H1 (cell line): ENCODE data around the gene PLAC9. TPM values are rescaled to one million over a fixed set of nuclear protein-coding genes. Genes with fewer than 3 reads are reported as not detected.
A peak's percentile ranks its signal among the peaks of the same experiment; 100 is the strongest.

Source experiments
- CTCF ChIA-PET: fragments of 300-600 bp; sonication (Branson Sonifier 250); formaldehyde crosslinking; loops from one replicate; lab custom pipeline; 2021; ENCODE audit not compliant: partially characterized antibody; lab: Charles Lee
- POLR2A ChIA-PET: fragments of 300-600 bp; sonication (Branson Sonifier 250); formaldehyde crosslinking; loops from one replicate; lab custom pipeline; 2021; ENCODE audit warnings: inconsistent platforms; ENCODE audit not compliant: partially characterized antibody; lab: Charles Lee
- DNase-seq, 2 experiments: peaks; one replicate each; pipeline versions ENCODE4 v3.0.0 to v3.0.0-alpha.2; 2010 to 2022; ENCODE audit warnings: low spot score in 2 of 2, low read depth in 1 of 2, mixed read lengths in 1 of 2
- FAIRE-seq: peaks from 2 replicates; lab custom pipeline; 2011; peaks lifted over from hg19 to GRCh38; lab: Jason Lieb, UNC
- H2AFZ ChIP-seq: 2 replicates; pipeline ENCODE4 v1.8.1; 2012; ENCODE audit warnings: low read length, inconsistent platforms
- H2AK5ac ChIP-seq: 2 replicates; pipeline ENCODE4 v1.6.1; 2013; ENCODE audit warnings: low read depth, low read length
- H2BK120ac ChIP-seq: replicated peaks from 2 replicates; pipeline ENCODE3; 2013; ENCODE audit warnings: low read depth, low read length, inconsistent platforms
- H2BK12ac ChIP-seq: 2 replicates; pipeline ENCODE4 v1.6.1; 2013; ENCODE audit warnings: low read depth, low read length
- H2BK15ac ChIP-seq: 2 replicates; pipeline ENCODE4 v1.6.1; 2013; ENCODE audit warnings: low read length
- H2BK20ac ChIP-seq: 2 replicates; pipeline ENCODE4 v1.6.1; 2013; ENCODE audit warnings: low read length
- H2BK5ac ChIP-seq: 2 replicates; pipeline ENCODE4 v1.6.1; 2013; ENCODE audit warnings: low read depth, low read length
- H3K14ac ChIP-seq: 2 replicates; pipeline ENCODE4 v1.6.1; 2013; ENCODE audit warnings: inconsistent platforms; ENCODE audit not compliant: insufficient read length
- H3K18ac ChIP-seq: 2 replicates; pipeline ENCODE4 v1.6.1; 2013; ENCODE audit warnings: low read length; ENCODE audit errors: extremely low read depth
- H3K23ac ChIP-seq: 2 replicates; pipeline ENCODE4 v1.6.1; 2013; ENCODE audit warnings: inconsistent platforms; ENCODE audit not compliant: insufficient read length
- H3K23me2 ChIP-seq: 2 replicates; pipeline ENCODE4 v1.6.1; 2013; ENCODE audit warnings: low read depth, low read length
- H3K27ac ChIP-seq: 2 replicates; pipeline ENCODE4 v1.6.1; 2011; ENCODE audit warnings: low read depth, low read length, inconsistent platforms
- H3K27me3 ChIP-seq, 4 experiments: replicated peaks in 1 of 4; 1 replicate in 1 of 4; 2 replicates in 3 of 4; pipeline versions ENCODE4 v1.6.1 to v1.8.1; 2011 to 2013; ENCODE audit warnings: low read length in 3 of 4, mild to moderate bottlenecking in 3 of 4, inconsistent platforms in 2 of 4, mixed read lengths in 2 of 4, moderate library complexity in 1 of 4; ENCODE audit not compliant: control insufficient read depth in 3 of 4, insufficient read depth in 3 of 4; ENCODE audit errors: extremely low read depth in 1 of 4
- H3K36me3 ChIP-seq, 4 experiments: 2 replicates each; pipeline versions ENCODE4 v1.6.1 to v1.8.1; 2011 to 2013; ENCODE audit warnings: mild to moderate bottlenecking in 4 of 4, low read length in 3 of 4, moderate library complexity in 2 of 4, control low read depth in 1 of 4, inconsistent platforms in 1 of 4; ENCODE audit not compliant: insufficient read depth in 4 of 4, control insufficient read depth in 2 of 4
- H3K4ac ChIP-seq: replicated peaks from 2 replicates; pipeline ENCODE3; 2013; ENCODE audit warnings: low read length, low read depth, mixed read lengths, inconsistent platforms; ENCODE audit not compliant: insufficient read length
- H3K4me1 ChIP-seq, 4 experiments: replicated peaks in 1 of 4; 1 replicate in 1 of 4; 2 replicates in 3 of 4; pipeline versions ENCODE4 v1.6.1 to v1.8.1; 2011 to 2013; ENCODE audit warnings: low read length in 3 of 4, inconsistent platforms in 2 of 4, mixed read lengths in 1 of 4; ENCODE audit not compliant: insufficient read depth in 4 of 4, control insufficient read depth in 3 of 4
- H3K4me2 ChIP-seq, 2 experiments: 2 replicates each; pipeline versions ENCODE4 v1.6.1 to v1.8.1; 2011 to 2013; ENCODE audit warnings: low read depth in 2 of 2, low read length in 2 of 2, control low read depth in 1 of 2, inconsistent platforms in 1 of 2, mild to moderate bottlenecking in 1 of 2; ENCODE audit not compliant: insufficient read depth in 1 of 2
- H3K4me3 ChIP-seq, 4 experiments: fragments of 200-600, 300-600 bp in 1 of 4; sonication (generic), shearing (Covaris generic), sonication (Bioruptor Twin) in 1 of 4; 2 replicates each; pipeline versions ENCODE4 v1.5.1 to v1.8.1; 2011 to 2016; ENCODE audit warnings: low read length in 4 of 4, low read depth in 3 of 4, control low read depth in 2 of 4, inconsistent platforms in 2 of 4, mild to moderate bottlenecking in 2 of 4, mixed read lengths in 1 of 4, moderate library complexity in 1 of 4; ENCODE audit not compliant: insufficient read depth in 2 of 4; ENCODE audit errors: extremely low read depth in 1 of 4
- H3K56ac ChIP-seq: replicated peaks from 2 replicates; pipeline ENCODE3; 2013; ENCODE audit warnings: low read depth, mild to moderate bottlenecking, mixed read lengths, low read length, inconsistent platforms; ENCODE audit not compliant: insufficient read length
- H3K79me1 ChIP-seq: 2 replicates; pipeline ENCODE4 v1.6.1; 2013; ENCODE audit warnings: low read depth, low read length, control low read depth
- H3K79me2 ChIP-seq, 2 experiments: 2 replicates each; pipeline versions ENCODE4 v1.6.1 to v1.8.1; 2012 to 2013; ENCODE audit warnings: low read length in 2 of 2, mild to moderate bottlenecking in 2 of 2, inconsistent platforms in 1 of 2; ENCODE audit not compliant: insufficient read depth in 2 of 2, control insufficient read depth in 1 of 2
- H3K9ac ChIP-seq, 4 experiments: replicated peaks in 1 of 4; 1 replicate in 1 of 4; 2 replicates in 3 of 4; pipeline versions ENCODE4 v1.6.1 to v1.8.1; 2011 to 2013; ENCODE audit warnings: low read depth in 3 of 4, low read length in 3 of 4, control low read depth in 2 of 4, mild to moderate bottlenecking in 2 of 4, moderate library complexity in 2 of 4, inconsistent platforms in 1 of 4; ENCODE audit errors: extremely low read depth in 1 of 4
- H3K9me3 ChIP-seq, 2 experiments: 2 replicates each; pipeline versions ENCODE4 v1.6.1 to v1.8.1; 2012 to 2013; ENCODE audit warnings: mild to moderate bottlenecking in 2 of 2, moderate library complexity in 2 of 2, control low read depth in 1 of 2, inconsistent platforms in 1 of 2, low read depth in 1 of 2, low read length in 1 of 2, mixed read lengths in 1 of 2; ENCODE audit not compliant: insufficient read depth in 2 of 2
- H4K20me1 ChIP-seq, 2 experiments: replicated peaks in 1 of 2; 2 replicates each; pipeline versions ENCODE3 to v1.8.1; 2011 to 2013; ENCODE audit warnings: inconsistent platforms in 2 of 2, low read length in 2 of 2, mild to moderate bottlenecking in 1 of 2; ENCODE audit not compliant: insufficient read depth in 2 of 2, control insufficient read depth in 1 of 2
- H4K5ac ChIP-seq: 2 replicates; pipeline ENCODE4 v1.6.1; 2013; ENCODE audit warnings: low read length, low read depth, mixed read lengths, inconsistent platforms; ENCODE audit not compliant: insufficient read length
- H4K8ac ChIP-seq: 2 replicates; pipeline ENCODE4 v1.8.0; 2013; ENCODE audit warnings: mild to moderate bottlenecking, moderate library complexity, low read length, inconsistent platforms; ENCODE audit not compliant: insufficient read depth; ENCODE audit errors: extremely low read depth
- H4K91ac ChIP-seq: replicated peaks from 2 replicates; pipeline ENCODE3; 2013; ENCODE audit warnings: low read length, mixed read lengths, inconsistent platforms; ENCODE audit not compliant: insufficient read length
- BACH1 ChIP-seq: IDR thresholded peaks from 2 replicates; pipeline ENCODE4 v1.6.1; 2012; ENCODE audit warnings: low read length, improper control_type of control experiment
- CBX5 ChIP-seq: fragments of 300-800, 300-1000 bp; sonication (generic); IDR thresholded peaks from 2 replicates; pipeline ENCODE4 v1.7.1; 2016; ENCODE audit warnings: antibody characterized with exemption, low read length, low read depth
- CTCF ChIP-seq, 3 experiments: IDR thresholded peaks; 1 replicate in 2 of 3; 2 replicates in 1 of 3; pipeline versions ENCODE4 v1.5.1 to v1.6.1; 2011; ENCODE audit warnings: low read length in 3 of 3, mild to moderate bottlenecking in 3 of 3, inconsistent platforms in 2 of 3, low read depth in 1 of 3, moderate library complexity in 1 of 3; ENCODE audit not compliant: insufficient read depth in 1 of 3; ENCODE audit errors: control extremely low read depth in 1 of 3
- E2F6 ChIP-seq: IDR thresholded peaks from 2 replicates; pipeline ENCODE4 v1.6.1; 2012; ENCODE audit warnings: inconsistent platforms
- GABPA ChIP-seq: IDR thresholded peaks from 2 replicates; pipeline ENCODE4 v1.6.1; 2011; ENCODE audit warnings: mild to moderate bottlenecking, low read length, moderate library complexity, borderline replicate concordance; ENCODE audit not compliant: insufficient read depth
- HDAC6 ChIP-seq: IDR thresholded peaks from one replicate; pipeline ENCODE4 v1.7.1; 2012; ENCODE audit warnings: low read depth, mild to moderate bottlenecking, inconsistent platforms, low read length, moderate library complexity
- JUND ChIP-seq: IDR thresholded peaks from 2 replicates; pipeline ENCODE4 v1.6.1; 2011; ENCODE audit warnings: mild to moderate bottlenecking, improper control_type of control experiment, low read length
- SP1 ChIP-seq: IDR thresholded peaks from 2 replicates; pipeline ENCODE4 v1.6.1; 2011; ENCODE audit warnings: low read depth, low read length
- SRF ChIP-seq: IDR thresholded peaks from 2 replicates; pipeline ENCODE4 v1.6.1; 2011; ENCODE audit warnings: mild to moderate bottlenecking, low read depth, low read length, moderate library complexity
- TAF7 ChIP-seq: optimal IDR thresholded peaks from 2 replicates; pipeline ENCODE3; 2011; ENCODE audit warnings: low read depth, mild to moderate bottlenecking, inconsistent platforms, low read length, moderate library complexity, borderline replicate concordance
- WGBS, 2 experiments: shearing (Covaris generic) in 1 of 2; methylation state at CpG; one replicate each; pipeline versions ENCODE4 v1.1.6 to v1.1.7; 2013 to 2015; ENCODE audit warnings: low lambda C conversion rate in 2 of 2, mixed read lengths in 2 of 2, inconsistent platforms in 1 of 2, low coverage in 1 of 2, missing lambda C conversion rate in 1 of 2; ENCODE audit not compliant: insufficient replicate concordance in 2 of 2, insufficient coverage in 1 of 2, insufficient read length in 1 of 2; ENCODE audit errors: extremely low coverage in 1 of 2, missing lambda C conversion rate in 1 of 2; 5-methylcytosine and 5-hydroxymethylcytosine counted together
- polyA plus RNA-seq, 7 experiments: library from polyadenylated mRNA; depleted of rRNA in 3 of 7; stranded (reverse) in 5 of 7; unstranded in 2 of 7; fragments of >200 nt in 5 of 7; fragments of 200-250 nt in 2 of 7; gene quantifications; 1 replicate in 5 of 7; 2 replicates in 1 of 7; 4 replicates in 1 of 7; pipeline versions ENCODE4 v1.2.1 to v1.2.3, GENCODE V29; 2011 to 2013; ENCODE audit warnings: missing spikeins in 2 of 7, mixed read lengths in 2 of 7
- total RNA-seq: library from RNA; stranded (reverse); fragmentation: NEBNext Ultra II Directional; extraction: Animal tissue kit (Norgen Biotek cat#: 25700); gene quantifications from 2 replicates; pipeline ENCODE4 v1.2.1, GENCODE V29; 2021

Gene PLAC9
- total and polyA plus RNA-seq, 2 of the 8 experiments (the other 6 are each of a cell fraction or from before 2014, with no cell fraction given), result 8.4 to 16.7 TPM

GRCh38 chr10:80158598-80159127 lies 26.1 kb downstream of the PLAC9 start:
- Histone ChIP-seq H2BK20ac (no peak overlapping the region), H4K5ac (no peak overlapping the region), H4K91ac (no peak overlapping the region), H3K36me3 (peaks cover 5 to 17% (median 11%) of the 10 kb centered on the region in 4 experiments; a peak in 6 of 8 replicates), H3K9ac (no peak overlapping the region), H2BK12ac (no peak overlapping the region), H3K79me2 (no peaks in the 10 kb centered on the region), H4K8ac (peak overlapping the region; percentile 57; the same call in 1 of the 2 replicates), H2AFZ (no peak overlapping the region), H2BK120ac (no peak overlapping the region), H3K4me1 (peaks cover 2 to 8% (median 6%) of the 10 kb centered on the region in 4 experiments; a peak in 5 of 7 replicates), H2AK5ac (no peak overlapping the region), H3K27ac (no peak overlapping the region), H3K23me2 (no peaks in the 10 kb centered on the region), H3K9me3 (no peaks in the 10 kb centered on the region), H3K56ac (no peak overlapping the region), H3K18ac (no peak overlapping the region), H3K79me1 (no peaks in the 10 kb centered on the region; the same call in 1 of the 2 replicates), H3K4me3 (no peak overlapping the region), H3K4ac (no peak overlapping the region), H4K20me1 (peaks cover 0 to 2% of the 10 kb centered on the region in 2 experiments), H2BK15ac (no peak overlapping the region), H2BK5ac (no peak overlapping the region; the same call in 1 of the 2 replicates), H3K4me2 (no peak overlapping the region), H3K14ac (no peak overlapping the region), H3K23ac (no peak overlapping the region), H3K27me3 (no peaks in the 10 kb centered on the region)
- CTCF ChIA-PET, result interaction anchor here (0.5 to 9.8 kb wide), 9 partner anchors 8 to 812 kb away, joined by 3 to 59 read pairs (median 3); no protein-coding TSS in a partner anchor
- DNase-seq (no peak), FAIRE-seq (no peak)
- POLR2A ChIA-PET, result no interaction called here
- WGBS, 2 experiments, result 91% methylated on average over 14 of the region's 14 CpGs; no CpG with 5 or more reads in 1 of the 2 experiments
- no peak for TF ChIP-seq SRF
- TF ChIP-seq E2F6, result no peak
- TF ChIP-seq GABPA, result no peak
- TF ChIP-seq CBX5, result no peak
- no peak for TF ChIP-seq HDAC6
- no peak for TF ChIP-seq JUND
- TF ChIP-seq SP1, result no peak
- TF ChIP-seq CTCF (IDR thresholded peaks at IDR 0.05; ENCODE audit: control extremely low read depth in 1 of 3, insufficient read depth in 1 of 3, low read depth in 1 of 3, low read length in 3 of 3), result no peak
- TF ChIP-seq BACH1, result no peak
- no peak for TF ChIP-seq TAF7
